ENCODE data around the gene UVSSA.

UVSSA gene, protein sequence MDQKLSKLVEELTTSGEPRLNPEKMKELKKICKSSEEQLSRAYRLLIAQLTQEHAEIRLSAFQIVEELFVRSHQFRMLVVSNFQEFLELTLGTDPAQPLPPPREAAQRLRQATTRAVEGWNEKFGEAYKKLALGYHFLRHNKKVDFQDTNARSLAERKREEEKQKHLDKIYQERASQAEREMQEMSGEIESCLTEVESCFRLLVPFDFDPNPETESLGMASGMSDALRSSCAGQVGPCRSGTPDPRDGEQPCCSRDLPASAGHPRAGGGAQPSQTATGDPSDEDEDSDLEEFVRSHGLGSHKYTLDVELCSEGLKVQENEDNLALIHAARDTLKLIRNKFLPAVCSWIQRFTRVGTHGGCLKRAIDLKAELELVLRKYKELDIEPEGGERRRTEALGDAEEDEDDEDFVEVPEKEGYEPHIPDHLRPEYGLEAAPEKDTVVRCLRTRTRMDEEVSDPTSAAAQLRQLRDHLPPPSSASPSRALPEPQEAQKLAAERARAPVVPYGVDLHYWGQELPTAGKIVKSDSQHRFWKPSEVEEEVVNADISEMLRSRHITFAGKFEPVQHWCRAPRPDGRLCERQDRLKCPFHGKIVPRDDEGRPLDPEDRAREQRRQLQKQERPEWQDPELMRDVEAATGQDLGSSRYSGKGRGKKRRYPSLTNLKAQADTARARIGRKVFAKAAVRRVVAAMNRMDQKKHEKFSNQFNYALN

GRCh38 chr4:1346781-1347409 lies at the start of gene UVSSA:
TSS of gene UVSSA (plus strand) at chr4:1347208. CDS start at chr4:1348092, 884 bp downstream.
- peak; percentile 100 for DNase-seq (ENCODE audit: low read depth)

DNA sequence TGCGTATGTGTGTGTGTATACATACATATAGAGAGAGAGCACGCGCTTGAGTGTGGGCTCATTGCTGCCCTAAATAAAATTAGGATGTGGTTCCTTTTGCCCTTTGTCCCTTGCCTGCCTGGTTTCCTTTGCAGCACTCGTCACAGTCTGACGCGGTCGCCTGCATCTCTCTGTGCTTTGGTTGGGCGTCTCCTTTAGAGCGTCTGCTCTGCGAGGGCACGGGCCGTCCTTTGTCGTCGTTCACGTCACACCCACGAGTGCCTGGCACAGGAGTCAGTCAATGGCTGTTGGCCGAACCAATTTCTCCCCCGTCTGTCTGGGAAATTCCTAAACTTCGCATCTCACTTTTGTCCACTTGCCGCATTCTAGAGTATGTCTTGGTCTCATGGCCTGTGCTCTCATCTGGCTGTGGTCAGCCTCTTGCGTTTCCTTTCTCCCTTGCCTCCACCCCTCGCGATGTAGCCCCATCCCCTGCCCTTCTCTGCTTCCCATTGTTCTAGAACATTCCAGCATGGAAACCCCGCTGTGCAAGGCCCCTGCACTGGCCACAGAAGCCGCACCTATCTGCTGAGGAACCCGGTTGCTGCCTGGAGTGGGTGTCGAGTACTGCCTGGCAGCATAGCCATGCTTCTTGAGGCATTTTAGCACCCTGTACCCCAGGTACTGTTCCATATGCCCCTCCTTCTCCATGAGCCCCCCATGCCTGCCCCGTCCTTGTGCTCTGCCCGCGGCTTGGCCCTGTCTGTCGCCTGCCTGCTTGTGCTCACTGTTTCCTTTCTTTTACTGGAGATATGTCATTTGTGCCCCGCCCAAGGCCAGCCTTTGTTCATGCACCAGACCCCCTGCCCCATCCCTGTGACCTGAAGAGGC lies 49.3 kb upstream of the UVSSA start:
- no peak for DNase-seq (ENCODE audit: low read depth)

DNA sequence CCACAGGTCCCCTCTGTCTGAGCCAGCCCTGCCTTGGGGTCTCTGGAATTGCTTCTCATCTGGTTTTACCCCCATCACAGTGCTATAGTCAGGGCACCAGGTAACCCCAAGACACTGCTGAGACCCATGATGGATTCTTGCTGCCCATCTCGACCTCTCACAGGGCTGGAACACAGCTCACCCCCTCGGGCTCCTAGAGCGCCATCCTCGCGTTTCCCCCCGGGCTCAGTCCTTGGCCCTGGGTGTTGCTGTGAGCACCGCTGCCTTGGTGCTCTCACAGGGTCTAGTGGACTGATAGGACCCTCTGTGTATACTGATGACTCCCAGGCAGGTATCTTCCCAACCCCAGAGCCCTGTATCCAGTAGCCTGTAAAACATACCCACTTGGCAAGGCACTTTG lies 48.5 kb upstream of the UVSSA start:
- no peak for DNase-seq (ENCODE audit: low read depth)

GRCh38 chr4:1299301-1299860 lies 47.6 kb upstream of the UVSSA start:
- no peak for DNase-seq (ENCODE audit: low read depth)

DNA sequence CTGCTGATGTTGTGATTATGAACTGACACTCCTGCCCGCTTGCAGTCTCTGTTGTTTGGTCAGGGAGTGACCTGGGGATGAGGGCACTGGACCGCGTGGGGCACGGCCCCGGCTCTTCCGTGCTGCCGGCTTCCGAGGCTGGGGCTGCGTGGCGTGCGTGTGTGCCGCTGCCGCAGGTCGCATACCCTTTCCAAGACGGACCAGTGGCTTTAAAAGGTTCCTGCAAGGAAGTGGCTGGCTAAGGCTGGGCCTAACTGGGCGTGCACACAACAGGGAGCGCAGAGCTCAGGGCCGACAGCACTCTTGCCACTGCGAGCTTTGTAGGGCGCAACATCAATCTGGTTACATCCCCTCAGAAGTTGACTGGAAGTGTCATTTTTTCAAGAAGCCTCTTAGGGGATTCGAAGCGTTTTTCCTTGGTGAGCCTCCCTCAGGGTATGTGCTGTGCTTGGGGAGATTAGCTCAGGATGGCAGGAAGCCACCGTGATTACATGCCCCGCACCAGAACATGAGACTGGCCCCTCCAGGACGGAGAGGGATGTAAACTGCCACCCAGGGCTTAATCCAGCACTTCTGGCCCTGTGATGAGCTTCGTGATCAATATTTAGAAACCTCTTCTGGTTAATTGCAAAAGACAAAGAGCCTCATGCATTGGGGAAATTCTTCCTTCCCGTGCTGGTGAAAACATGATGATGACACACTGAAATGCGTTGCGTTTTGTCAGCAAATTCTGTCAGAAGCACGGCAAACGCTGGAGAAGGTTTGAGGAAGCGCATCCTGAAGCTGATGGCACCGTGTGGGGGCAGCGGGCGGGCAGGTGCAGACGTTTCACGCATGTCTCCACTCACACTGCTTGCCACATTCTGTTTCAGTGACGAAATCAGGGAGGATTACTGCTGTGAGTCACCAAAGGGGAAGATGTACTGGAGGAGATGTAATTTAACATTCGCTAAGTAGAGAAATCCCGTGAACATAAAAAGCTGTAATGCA lies 46.2 kb upstream of the UVSSA start:
- no peak for DNase-seq (ENCODE audit: low read depth)

DNA sequence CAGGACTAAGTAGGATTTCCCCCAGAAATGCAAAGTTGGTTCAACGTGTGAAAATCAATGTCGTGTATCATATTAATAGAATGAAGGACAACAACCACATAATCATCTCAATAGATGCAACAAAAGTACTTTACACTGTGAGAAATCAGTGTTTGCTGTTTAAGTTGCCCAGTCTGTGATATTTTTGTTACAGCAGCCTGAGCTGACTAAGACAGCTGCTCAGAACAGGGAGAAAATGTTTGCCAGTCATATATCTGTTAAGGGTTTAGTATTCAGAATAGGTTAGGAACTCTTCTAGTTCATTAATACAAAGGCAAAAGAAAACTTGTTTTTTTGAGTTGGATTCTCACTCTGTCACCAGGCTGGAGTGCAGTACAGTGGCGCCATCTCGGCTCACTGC lies 44.8 kb upstream of the UVSSA start:
- no peak for DNase-seq (ENCODE audit: low read depth)

DNA sequence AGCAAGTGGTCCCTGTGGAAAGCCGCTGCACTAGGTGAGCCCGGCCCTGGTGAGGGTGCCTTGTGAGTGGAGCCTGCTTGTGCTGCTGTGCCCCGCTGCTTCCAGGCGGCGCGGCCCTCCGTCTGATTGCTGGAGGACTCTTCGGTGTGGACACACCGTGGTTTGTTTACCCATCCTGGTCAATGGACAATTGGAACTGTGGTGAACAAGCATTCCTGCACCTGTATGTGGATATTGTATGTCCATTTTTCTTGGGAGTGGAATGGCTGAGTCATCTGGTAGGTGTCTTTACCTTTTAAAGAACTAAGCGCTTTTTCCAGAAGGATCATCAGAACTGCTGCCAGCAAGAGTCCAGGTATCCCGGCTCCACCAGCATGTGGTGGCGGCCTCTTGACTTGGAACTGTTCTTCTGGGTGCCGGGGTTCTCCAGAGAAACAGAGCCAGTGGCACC lies 41.7 kb upstream of the UVSSA start:
- DNase-seq (ENCODE audit: low read depth): no peak

GRCh38 chr4:1305781-1306455 lies 41.1 kb upstream of the UVSSA start:
- DNase-seq (ENCODE audit: low read depth): no peak

DNA sequence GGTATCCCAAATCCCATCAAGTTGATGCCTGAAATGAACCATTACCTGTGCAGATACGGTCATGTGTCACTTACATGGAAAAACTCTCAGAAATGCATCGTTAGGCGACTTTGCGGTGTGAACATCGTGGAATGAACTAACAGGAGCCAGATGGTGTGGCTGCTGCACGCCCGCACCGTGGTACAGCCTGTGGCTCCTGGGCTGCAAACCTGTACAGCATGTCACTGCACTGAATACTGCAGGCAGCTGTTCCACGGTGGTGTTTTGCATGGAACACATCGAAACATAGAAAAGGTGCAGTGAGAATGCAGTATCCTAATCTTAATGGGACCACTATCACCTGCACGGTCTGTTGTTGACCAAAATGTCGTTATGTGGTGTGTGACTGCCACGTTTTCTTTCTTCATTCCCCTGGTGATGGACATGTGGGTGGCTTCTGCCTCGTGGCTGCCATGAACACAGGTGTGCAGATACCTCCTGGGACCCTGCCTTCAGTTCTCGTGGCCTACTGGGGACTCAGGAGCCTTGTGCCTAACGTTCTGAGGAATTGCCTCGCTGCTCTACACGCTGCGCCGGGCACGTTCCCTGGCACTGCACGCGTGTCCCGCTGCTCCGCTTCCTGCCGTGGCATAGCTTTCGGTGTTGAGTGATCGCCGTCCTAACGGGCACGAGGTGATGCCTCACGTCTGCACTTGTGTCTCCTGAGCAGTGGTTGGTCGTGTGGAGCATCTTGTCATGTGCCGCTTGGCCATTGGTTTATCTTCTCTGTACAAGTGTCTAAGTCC lies 38.9 kb upstream of the UVSSA start:
- no peak for DNase-seq (ENCODE audit: low read depth)

DNA sequence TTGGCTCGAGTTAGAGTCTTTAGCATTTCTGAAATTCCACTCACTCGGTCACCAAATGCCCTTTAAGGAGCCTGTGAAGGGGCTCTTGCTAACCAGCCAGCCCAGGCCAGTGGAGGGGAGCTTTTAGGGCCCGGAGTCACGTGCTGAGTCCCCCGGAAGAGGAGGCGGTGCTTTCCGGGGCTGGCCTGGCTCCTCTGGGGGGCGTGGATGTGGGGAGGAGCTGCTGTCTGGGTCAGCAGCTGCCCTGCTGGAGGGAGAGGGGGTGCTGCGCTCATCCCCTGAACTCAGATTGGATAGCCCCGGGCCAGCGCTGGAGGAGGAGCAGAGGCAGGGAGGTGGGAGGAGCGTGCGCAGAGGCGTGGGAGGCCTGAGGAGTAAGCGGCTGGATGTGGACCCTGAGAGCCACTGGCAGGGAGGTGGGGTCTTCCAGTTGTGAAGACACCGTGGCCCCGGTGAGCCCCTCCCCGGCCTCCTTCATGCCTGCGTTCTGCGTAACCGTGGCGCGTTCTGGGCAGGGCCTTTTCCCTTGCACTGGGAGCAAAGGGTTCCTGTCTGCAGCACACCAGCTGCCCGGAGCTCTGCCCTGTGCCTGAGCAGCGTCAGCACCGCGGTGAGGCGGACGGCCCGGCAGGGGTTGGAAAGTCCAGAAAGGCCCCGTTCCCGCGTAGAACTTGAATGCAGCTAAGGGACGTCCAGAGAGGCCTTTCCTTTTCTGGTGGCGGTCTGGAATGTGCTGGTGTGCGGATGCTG lies 37.6 kb upstream of the UVSSA start:
- DNase-seq (ENCODE audit: low read depth): peak; percentile 28

GRCh38 chr4:1310031-1310795 lies 36.8 kb upstream of the UVSSA start:
- DNase-seq (ENCODE audit: low read depth): no peak

- no peak for DNase-seq (ENCODE audit: low read depth)
Measured at GRCh38 chr4:1310796-1311631, 36.0 kb upstream of the UVSSA start.

- DNase-seq (ENCODE audit: low read depth): no peak
Measured at GRCh38 chr4:1312821-1313640, 34.0 kb upstream of the UVSSA start.

- DNase-seq (ENCODE audit: low read depth): no peak
Measured at GRCh38 chr4:1315306-1315705, 31.7 kb upstream of the UVSSA start.

GRCh38 chr4:1315836-1316536 lies 31.0 kb upstream of the UVSSA start:
- no peak for DNase-seq (ENCODE audit: low read depth)
